ENCODE data around the gene HOGA1.

The HOGA1 gene

DNA sequence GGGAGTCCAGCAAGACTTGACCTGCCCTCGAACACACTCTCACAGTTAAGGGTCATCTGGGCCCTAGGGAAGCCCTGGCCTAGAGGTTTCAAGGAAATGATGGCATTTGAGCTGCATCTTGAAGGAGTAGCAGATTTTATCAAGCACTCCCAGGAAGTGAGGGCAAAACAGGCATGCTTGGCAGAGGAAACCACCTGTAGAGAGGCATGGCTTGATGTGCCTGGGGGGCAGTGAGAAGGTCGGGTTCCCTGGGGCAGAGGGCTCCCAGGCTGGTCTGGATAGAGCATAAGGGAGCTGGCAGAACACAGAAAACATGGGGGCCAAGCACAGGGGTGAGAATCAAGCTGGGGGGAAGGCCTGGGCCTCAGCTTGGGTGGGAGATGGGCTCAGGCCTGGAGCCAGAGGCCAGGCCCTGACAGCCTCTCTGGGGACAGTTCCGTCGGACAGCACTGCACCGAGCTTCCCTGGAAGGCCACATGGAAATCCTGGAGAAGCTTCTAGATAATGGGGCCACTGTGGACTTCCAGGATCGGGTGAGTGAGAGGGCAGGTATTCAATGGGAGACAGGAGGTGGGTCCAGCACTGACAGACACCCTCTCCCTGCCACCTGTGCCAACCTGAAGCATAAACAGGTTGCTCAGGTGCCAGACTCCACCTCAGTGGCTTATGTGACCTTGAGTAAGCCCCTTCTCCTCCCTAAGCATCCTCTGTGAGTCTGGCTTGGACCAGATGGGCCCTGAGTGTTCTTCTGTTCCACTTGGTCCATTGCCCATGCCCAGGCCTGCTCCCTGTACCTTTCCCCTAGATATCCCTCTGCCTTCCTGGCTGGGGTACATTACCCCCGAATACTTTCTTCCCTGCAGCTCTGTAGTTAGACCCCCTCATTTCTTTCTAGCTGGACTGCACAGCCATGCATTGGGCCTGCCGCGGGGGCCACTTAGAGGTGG lies 3.5 kb upstream of the HOGA1 start:
- no peak for DNase-seq

DNA sequence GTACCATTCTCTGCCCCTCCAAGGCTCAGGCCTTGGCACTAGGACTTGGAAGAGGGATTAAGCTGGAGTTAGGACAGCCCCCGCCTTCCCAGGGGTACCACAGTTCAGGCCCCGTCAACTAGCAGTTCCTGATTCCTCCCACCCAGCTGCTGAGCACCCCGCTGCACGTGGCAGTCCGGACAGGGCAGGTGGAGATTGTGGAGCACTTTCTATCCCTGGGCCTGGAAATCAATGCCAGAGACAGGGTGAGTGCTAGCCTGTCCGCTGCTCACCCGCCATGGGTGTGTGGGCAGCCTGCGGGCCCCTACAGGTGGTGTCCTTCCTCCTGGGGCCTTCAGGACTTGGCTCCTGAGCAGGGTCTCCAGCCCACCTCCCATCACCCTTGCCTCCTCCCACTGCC lies 2.0 kb upstream of the HOGA1 start:
- DNase-seq: no peak

DNA sequence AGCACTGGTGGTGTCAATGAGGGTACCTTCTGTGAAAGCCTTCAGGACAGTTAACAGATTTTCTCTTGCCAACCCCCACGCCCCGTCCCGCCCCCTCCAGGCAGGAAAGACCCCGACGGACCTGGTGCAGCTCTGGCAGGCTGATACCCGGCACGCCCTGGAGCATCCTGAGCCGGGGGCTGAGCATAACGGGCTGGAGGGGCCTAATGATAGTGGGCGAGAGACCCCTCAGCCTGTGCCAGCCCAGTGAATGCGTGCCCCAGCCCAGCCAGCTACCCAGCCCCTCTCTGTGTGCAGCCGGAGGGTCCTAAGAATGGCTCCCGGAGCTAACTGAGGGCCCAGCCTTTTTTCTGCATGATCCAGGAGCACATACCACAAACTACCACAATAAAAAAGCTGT lies 713 bp upstream of the HOGA1 start:
- no peak for DNase-seq

DNA sequence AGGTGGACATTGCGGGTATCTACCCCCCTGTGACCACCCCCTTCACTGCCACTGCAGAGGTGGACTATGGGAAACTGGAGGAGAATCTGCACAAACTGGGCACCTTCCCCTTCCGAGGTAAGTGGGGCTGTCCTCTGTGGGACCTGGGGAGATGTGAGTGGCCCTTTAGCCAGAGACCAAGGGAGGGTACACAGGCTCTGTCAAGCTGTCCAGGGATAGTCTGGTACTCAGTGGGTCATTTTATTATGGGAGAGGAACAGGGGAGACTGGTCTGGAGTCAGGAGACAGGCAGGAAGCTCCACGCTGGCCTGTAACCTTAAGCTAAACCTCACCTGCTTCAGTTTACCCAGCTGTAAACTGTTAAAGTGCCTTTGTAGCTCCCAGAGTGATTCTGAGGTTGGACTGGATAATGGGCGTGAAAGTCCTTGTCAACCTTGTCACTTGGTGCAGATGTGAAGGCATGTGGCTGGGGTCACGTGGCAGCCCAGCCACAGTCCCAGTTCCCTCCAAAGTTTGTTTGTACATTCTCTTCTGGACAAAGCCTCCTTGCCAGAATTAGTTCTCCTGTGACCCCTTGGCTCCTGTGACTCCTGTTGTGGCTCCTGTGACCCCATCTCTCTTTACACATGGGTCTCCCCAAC lies 729 bp downstream of the HOGA1 start:
- no peak for DNase-seq

DNA sequence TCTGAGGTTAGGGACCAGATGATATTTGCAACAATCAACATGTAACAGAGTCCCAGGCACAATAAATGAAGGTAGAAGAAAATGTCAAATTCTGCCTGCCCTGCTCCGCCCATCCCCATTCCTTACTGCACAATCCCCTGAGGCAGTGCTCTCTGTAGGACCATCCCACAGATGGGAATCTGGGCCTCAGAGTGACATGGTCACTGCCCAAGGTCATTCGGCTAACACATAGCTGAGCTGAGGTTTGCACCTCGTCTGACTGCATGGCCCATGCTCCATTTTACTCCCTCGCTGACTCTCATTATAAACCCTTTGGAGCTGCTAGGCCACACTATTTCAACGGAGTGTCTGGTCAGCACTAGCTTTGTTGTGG lies 1.2 kb downstream of the HOGA1 start:
- DNase-seq: no peak

DNA sequence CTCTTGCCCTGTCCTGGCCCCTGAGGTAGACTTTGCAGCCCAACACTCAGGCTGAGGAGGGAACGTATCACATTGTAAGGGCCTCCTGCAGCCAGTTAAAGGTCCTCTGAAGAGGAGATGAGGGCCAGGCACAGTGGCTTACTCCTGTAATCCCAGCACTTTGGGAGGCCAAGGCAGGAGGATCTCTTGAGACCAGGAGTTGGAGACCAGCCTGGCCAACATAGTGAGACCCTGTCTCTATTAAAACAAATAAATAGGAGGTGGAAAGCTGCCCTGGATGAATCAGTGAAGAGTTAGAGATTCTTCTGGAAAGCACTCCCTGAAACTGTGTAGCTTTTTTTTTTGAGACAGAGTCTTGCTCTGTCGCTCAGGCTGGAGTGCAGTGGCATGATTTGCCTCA lies 3.0 kb downstream of the HOGA1 start:
- DNase-seq: no peak

DNA sequence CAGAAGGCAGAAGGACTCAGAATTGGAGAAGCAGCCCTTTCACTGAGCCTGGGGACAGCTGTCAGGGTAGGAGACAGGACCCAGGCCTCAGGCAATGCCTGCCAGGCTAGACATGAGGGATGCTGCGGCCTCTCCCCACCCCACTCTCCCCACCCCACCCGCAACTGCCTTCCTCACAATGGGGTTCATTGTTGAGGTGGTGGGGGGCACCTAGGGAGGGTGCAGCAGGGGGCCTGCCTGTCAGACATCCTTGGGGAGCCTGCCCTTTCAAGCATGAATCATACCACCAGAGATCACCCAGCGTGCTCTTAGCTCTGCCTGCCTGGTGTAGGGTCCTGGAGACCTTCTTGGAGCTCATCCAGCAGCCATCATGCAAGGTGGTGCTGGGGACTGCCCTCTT lies 5.3 kb downstream of the HOGA1 start, which contains the start of gene C10orf62:
C10orf62 (plus strand) TSS at position 243 of the 400 bp plus-strand sequence. CDS start 177 bp downstream, outside the sequence.
- no peak for DNase-seq

DNA sequence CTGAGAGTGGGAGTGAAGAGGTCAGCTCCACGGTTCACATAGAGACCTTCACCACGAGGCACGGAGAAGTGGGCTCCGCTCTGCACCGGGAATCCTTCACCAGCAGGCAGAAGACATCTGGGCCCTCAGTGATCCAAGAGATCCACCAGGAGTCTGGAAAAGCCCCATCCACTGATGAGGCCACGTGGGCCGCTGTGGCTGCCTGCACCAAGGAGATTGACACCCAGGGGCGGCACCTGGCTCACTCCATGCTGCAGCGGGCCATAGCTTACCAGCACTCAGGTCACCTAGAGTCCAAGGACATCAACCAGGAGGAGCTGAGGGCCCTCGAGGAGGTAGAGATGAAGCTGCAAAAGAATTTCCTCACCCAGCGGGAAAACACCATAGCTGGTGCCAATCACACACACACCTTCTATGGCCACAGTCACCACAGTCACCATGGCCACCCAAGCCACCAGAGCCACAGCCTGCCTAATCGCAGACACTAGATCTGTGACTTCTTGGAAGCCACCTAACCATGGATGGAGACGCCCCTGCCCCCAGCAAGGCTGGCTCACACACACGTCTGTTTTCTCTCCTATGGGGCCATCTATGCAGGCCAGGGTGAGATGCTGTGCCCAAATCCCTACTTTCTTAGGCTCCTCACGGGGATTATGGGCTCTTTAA lies 6.0 kb downstream of the HOGA1 start:
- peak; percentile 25 for DNase-seq

DNA sequence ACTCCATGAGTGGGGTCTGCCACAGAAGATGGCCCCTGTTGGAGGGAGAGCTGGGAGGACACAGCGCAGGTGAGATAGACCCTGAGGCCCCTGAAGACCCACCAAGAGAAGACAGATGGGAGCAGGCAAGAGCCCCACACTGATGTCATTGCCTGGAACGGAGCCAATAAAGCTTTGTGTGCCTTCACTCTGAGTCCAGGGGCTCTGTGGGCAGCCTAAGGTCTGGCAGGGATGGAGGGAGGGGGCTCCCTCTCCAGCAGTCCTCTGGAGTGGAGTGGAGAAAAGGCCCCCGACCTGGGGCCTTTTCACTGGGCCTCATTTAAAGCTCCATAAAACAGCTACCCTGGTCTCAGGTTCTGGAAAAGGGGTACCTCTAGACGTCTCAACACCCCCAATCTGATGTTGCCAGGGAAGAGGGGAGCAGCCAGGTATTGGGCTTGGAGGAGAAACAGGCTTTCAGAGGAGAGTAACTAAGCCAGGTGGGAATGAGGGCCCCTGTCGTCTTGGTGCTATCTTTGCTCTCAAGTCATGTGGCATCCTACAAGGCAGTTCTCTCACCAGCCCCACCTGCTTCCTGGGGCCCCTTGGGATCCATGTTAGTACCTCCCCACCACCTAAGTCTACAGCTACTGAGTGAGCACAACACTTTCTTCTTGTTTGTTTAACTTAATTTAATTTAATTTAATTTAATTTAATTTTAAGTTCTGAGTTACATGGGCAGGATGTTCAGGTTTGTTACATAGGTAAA lies 6.7 kb downstream of the HOGA1 start:
- no peak for DNase-seq

DNA sequence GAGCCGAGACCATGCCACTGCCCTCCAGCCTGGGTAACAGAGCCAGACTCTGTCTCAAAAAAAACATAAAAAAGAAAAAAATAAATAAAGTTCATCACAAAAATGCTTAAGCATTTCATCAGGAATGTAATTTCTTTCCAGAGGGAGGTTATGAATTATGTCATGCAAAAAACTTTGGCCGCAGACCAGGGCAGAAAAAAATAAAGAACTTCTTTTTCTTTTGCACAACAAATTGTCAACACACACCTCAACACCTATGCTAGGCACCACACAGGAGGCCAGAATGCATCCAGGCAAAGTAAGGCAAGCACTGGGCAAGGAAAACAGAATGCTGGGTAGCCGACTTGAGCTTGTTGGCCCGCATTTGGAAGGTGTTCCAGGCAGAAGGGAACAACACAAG lies 9.2 kb downstream of the HOGA1 start:
- DNase-seq: no peak

DNA sequence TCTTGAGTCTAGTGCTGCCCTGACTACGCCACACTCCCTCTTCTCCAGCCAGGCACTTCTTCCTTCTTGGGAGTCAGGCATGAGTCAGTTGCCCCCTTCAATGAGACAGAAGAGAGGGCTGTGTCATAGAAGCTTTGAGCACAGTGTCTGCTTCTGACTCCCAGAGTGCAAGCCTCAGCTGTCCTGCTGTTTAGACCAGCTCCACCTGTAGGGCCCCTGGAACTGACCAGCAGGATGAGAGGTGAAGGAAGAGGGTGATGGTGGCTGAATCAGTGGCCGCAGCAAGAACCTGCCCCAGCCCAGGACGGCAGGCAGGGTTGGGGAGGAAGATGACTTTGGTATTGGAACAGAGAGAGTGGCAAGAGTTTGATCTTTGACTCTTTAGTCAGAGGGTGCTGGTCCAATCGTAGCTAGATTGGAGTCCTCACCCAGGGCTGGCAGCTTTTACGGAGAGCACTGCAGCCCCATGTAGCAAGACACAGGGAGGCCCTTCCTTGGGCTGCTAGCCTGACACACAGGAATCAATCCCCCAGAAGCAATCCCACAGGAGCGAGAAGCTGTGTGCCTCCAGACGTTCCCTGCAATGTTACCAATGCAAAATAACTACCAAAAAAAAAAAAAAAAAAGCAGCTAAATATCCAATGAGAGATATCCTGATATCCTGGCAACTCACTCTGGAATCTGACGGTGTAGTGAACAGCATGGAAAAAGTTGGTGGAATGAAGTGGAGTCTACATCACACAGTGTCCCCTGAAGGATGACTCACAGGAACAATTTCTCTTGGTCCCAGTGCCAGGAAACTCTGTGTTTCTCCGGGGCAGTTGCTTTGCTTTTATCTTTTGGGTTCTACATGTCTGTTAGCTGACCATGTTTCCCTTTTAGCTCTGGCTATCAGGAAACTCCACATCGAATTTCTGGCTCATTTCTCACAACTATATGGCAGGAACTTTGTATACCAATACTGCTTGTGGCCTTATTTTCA lies 12.2 kb downstream of the HOGA1 start:
- no peak for DNase-seq

DNA sequence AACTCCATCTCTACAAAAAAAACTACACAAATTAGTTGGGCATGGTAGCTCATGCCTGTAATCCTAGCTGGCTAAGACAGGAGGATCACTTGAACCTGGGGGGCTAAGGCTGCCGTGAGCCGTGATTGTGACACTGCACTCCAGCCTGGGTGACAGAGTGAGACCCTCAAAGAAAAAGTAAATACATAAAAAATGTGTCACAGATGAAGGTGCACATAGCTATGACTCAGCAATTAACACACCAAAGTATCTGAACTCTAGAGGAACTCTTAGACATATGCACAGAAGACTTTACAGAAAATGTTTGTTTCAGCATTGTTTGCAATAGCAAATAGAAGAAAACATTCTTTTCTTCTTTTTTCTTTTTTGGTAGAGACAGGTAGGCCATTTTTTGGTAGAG lies 13.6 kb downstream of the HOGA1 start:
- DNase-seq: no peak

DNA sequence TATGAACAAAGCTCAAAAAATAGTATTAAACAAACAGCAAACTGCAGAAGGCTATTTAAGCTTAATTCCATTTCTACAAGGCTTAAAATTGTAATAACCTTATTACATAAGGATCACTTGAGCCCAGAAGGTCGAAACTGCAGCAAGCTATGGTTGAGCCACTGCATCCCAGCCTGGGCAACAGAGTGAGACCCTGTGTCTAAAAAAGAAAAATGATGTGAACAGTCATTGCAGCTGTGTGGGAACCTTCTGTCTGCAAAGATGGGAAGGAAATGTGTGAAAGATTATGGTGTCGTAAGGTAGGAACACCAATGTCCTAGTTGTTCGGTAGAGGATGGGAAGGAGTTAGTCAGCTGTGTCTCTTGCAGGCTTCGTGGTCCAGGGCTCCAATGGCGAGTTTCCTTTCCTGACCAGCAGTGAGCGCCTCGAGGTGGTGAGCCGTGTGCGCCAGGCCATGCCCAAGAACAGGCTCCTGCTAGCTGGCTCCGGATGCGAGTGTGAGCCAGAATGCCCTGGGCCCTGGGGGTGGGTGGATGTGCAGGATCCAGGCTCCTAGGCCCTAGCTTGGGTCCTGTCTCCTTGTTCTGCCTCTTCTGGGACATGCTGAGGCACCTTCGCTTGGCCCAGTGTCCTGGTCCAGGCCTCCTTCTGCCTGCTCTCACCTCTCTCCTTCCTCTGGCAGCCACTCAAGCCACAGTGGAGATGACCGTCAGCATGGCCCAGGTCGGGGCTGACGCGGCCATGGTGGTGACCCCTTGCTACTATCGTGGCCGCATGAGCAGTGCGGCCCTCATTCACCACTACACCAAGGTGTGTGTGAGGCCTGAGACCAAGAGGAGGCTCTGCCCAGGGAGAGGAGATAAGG lies 14.4 kb downstream of the HOGA1 start:
- DNase-seq: no peak

DNA sequence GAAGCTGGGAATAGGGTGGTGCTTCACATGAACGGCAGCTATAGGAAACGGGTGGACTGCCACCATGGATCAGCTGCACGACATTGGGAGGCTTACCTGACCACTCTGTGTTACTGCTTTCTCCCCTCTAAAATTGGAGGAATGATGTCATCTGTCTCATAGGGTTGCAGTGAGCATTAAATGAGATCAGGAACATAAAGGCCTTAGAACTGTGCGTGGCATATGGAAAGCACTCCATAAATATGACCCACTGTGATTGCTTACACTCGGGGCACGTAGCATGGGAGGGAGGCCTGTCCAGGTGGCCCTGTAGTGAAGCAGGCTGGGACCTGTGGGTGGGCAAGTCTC lies 15.1 kb downstream of the HOGA1 start:
- no peak for DNase-seq

DNA sequence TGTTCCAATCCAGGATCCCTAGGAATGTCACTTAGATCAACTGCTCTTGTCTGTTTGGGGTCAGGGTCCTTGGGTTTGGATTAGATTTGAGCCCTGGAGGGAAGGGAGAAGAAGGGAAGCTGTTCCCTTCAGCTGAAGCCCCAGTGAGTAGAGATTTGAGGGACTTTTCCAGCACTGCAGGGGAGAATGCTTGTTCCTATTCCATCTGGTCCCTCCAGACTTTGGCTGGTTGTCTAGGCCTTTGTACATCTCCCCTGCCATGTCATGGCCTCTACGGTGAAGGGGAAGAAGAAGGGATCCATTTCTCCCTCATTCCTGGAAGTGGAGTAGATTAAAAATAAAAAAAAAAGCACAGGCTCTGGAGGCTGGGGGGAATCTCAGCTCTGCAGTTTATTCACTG lies 16.4 kb downstream of the HOGA1 start:
- no peak for DNase-seq

DNA sequence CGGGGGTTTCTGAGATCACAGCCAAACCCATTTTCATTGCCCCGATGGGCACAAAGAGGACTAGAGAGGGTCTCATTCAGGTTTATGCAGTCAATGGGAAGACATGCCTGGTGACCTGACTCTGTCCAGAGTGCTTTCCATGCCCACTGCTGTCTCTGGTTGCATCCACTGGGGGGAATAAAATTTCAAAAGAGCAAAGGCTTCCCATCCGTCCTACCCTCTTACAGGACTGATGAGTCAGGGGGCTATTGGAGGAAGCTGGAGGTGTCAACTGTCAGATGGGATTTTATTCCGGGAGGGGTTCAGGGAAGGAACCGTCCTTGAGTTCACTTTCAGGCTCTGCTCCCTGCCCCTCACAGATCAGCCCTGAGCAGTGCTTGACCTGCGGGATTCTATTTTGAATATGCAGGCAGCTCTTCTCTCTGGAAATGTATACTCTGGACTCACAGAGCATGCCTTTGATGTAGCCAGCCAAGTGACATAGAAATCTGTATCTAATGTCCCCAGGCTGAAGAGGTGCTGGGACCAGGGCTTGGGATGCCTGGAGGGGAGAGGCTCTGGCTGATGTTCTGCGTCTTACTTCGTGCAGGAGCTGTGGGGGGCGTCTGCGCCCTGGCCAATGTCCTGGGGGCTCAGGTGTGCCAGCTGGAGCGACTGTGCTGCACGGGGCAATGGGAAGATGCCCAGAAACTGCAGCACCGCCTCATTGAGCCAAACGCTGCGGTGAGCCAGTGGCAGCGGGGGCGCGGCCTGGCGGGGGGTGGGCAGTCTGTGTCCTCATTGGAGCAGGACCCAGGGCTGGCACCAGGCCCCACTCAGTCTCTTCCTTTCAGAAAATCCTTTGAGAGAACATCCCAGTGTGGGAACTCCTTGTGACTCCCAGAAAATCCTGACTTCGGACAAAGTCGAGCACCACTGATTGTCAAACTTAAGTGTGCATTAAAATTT lies 17.4 kb downstream of the HOGA1 start:
- DNase-seq: no peak

DNA sequence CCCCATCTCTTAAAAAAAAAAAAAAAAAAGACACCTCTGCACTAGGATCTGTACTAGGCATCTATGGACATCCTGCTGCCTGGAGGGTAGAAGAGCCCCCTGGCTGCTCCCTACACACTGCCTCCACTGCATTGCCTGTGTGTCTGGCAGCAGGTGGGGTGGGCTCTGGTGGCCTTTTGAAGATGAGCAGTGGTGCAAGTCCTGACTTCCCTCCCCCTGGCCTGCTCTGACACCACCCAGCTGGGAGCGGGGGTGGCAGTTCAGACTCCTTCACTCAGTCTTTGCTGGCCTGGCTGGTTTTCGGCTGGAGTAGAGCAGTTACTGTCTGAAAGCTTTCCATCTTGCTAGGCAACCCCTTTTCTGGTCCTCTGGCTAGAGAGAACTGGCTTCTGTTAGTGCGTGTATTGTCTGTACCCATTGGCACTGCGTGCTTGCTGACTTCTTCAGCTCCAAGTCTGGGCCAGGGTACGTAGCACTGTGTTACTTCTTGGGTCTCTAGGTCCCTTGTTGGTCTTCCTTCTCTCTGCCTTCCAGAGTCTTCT lies 23.0 kb downstream of the HOGA1 start:
- DNase-seq: no peak

DNA sequence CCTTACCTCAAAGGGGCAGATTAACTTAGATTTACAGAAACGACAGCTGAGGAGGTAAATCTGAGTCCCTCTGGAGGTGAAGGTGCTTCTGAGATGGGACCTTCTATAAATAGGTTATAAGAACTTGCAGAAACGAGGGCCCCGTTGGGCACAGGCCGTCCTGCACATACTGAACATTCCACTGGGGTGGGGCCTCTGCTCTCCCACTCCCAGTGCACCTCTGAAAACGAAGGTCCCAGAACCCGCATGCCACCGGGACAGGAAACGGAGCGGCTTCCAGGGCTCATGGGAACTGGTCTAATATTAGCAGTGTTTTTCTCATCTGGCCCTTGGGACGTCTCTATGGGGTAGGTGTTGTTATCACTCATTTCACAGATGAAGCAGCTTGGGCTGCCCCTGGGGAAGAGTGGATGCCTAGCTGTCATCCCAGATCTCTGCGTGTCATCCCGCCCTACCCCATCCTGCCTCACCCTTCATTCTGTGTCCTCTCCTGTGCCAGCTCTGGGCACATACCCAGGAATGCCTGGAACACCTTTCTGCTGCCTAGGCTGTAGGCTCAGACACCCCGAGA lies 24.9 kb downstream of the HOGA1 start:
- DNase-seq: no peak

DNA sequence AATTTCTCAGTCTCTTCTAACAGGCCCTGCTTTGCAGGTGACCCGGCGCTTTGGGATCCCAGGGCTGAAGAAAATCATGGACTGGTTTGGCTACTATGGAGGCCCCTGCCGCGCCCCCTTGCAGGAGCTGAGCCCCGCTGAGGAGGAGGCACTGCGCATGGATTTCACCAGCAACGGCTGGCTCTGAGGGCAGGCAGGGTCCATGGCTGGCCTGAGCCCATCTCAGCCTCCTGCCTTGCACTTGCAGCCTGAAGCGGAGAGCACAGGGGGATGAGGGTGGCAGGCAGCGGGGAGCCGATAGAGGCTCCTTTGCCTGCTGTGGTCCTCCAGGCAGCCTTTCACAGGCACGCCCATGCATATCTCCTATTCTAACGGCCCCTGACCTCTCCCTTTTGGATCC lies 27.3 kb downstream of the HOGA1 start:
- DNase-seq: no peak
